ENCODE data around the gene DMPK.
A peak's percentile ranks its signal among the peaks of the same experiment; 100 is the strongest.

DMPK gene

GRCh38 chr19:45782162-45782691 is at the start of gene DMPK:
Gene DMPK (minus strand): TSS chr19:45782490. CDS start chr19:45782352, 138 bp downstream.
- no peak for DNase-seq

GRCh38 chr19:45828945-45829344 is 46.7 kb upstream of the DMPK start:
- no peak for DNase-seq

- DNase-seq, result no peak
Measured at GRCh38 chr19:45828523-45828922, 46.2 kb upstream of the DMPK start.

- no peak for DNase-seq
Measured at GRCh38 chr19:45827459-45828093, 45.3 kb upstream of the DMPK start.

- DNase-seq, result no peak
Measured at GRCh38 chr19:45826934-45827333, 44.6 kb upstream of the DMPK start.

- DNase-seq, result no peak
Measured at GRCh38 chr19:45825917-45826893, 43.9 kb upstream of the DMPK start.

- DNase-seq, result no peak
Measured at GRCh38 chr19:45825263-45825605, 42.9 kb upstream of the DMPK start.

GRCh38 chr19:45824531-45825262 is 42.4 kb upstream of the DMPK start:
- DNase-seq, result no peak

GRCh38 chr19:45824041-45824471 is 41.8 kb upstream of the DMPK start:
- peak; percentile 72 for DNase-seq

GRCh38 chr19:45823182-45823581 is 40.9 kb upstream of the DMPK start:
- DNase-seq, result no peak

GRCh38 chr19:45822716-45823115 is 40.4 kb upstream of the DMPK start:
- DNase-seq, result no peak

- DNase-seq, result no peak
Measured at GRCh38 chr19:45821570-45821969, 39.3 kb upstream of the DMPK start.

- DNase-seq, result no peak
Measured at GRCh38 chr19:45821103-45821521, 38.8 kb upstream of the DMPK start.

- DNase-seq, result no peak
Measured at GRCh38 chr19:45820413-45821102, 38.3 kb upstream of the DMPK start.

GRCh38 chr19:45819769-45820168 is 37.5 kb upstream of the DMPK start:
- no peak for DNase-seq

- peak; percentile 12 for DNase-seq
Measured at GRCh38 chr19:45817725-45818301, 35.5 kb upstream of the DMPK start.

GRCh38 chr19:45817010-45817724 is 34.9 kb upstream of the DMPK start:
- peak; percentile 57 for DNase-seq

- DNase-seq, result no peak
Measured at GRCh38 chr19:45816236-45817009, 34.1 kb upstream of the DMPK start.

- DNase-seq, result no peak
Measured at GRCh38 chr19:45815481-45816216, 33.4 kb upstream of the DMPK start.
